ENCODE results near the gene OR10A5.
"Not testable (repeated sequence)": the region's sequence is repeated elsewhere in the genome, so short reads cannot be mapped to it uniquely, and the experiment has no call there.

The OR10A5 gene

GRCh38 chr11:6876325-6876724 is 30.8 kb downstream of the OR10A5 start, which contains the start of gene OR10A4:
Gene OR10A4 (plus strand): TSS chr11:6876625. CDS start chr11:6876648, 23 bp downstream.
- DNase-seq (ENCODE audit: low read depth) = no peak

- DNase-seq (ENCODE audit: low read depth) = no peak
These were observed 31.4 kb downstream of the OR10A5 start for GRCh38 chr11:6876914-6877313.

- DNase-seq (ENCODE audit: low read depth) = no peak
These were observed 37.3 kb downstream of the OR10A5 start for GRCh38 chr11:6882751-6883150.

GRCh38 chr11:6887711-6888110 is 42.2 kb downstream of the OR10A5 start:
- not testable (repeated sequence) for DNase-seq (ENCODE audit: low read depth)

GRCh38 chr11:6888830-6889229 is 43.3 kb downstream of the OR10A5 start:
- no peak for DNase-seq (ENCODE audit: low read depth)

- DNase-seq (ENCODE audit: low read depth) = no peak
These were observed 44.4 kb downstream of the OR10A5 start for GRCh38 chr11:6889835-6890234.

GRCh38 chr11:6892400-6892799 is 46.9 kb downstream of the OR10A5 start, which contains the start of gene OR2D2:
Gene OR2D2 (minus strand): TSS chr11:6892500. CDS start chr11:6892500, 0 bp downstream.
- DNase-seq (ENCODE audit: low read depth) = no peak

- DNase-seq (ENCODE audit: low read depth) = no peak
These were observed 48.6 kb downstream of the OR10A5 start for GRCh38 chr11:6894097-6894496.

GRCh38 chr11:6895010-6895409 is 49.5 kb downstream of the OR10A5 start:
- no peak for DNase-seq (ENCODE audit: low read depth)
